Gastroesophageal sphincter (tissue), 4 donors: ENCODE results near the gene POTEJ. TPM values are rescaled to one million over a fixed set of nuclear protein-coding genes. Genes with fewer than 3 reads are reported as not detected.
"Not testable (repeated sequence)": the region's sequence is repeated elsewhere in the genome, so short reads cannot be mapped to it uniquely, and the experiment has no call there.

Source experiments
- ATAC-seq: fragments of 150-250 bp; one replicate; pipeline ENCODE4 v1.9.1; 2016; ENCODE audit warnings: mild to moderate bottlenecking, moderate library complexity
- H3K27ac ChIP-seq, 4 donors: fragments of 200-600 bp; sonication (generic) in 3 of 4; 1 replicate in 3 of 4; 2 replicates in 1 of 4; pipeline ENCODE4 v1.5.1; 2016 to 2019
- H3K27me3 ChIP-seq: fragments of 200-600 bp; sonication (generic); one replicate; pipeline ENCODE4 v1.5.1; 2019
- H3K36me3 ChIP-seq, 2 donors: fragments of 200-600 bp; sonication (generic); one replicate each; pipeline ENCODE4 v1.5.1; 2019; ENCODE audit warnings: control low read depth in 1 of 2
- H3K4me1 ChIP-seq, 3 donors: fragments of 200-600 bp; sonication (generic); 1 replicate in 2 of 3; 2 replicates in 1 of 3; pipeline ENCODE4 v1.5.1; 2016 to 2019; ENCODE audit warnings: control low read depth in 2 of 3
- H3K4me3 ChIP-seq, 2 donors: fragments of 200-600 bp; sonication (generic); one replicate each; pipeline ENCODE4 v1.5.1; 2019; ENCODE audit warnings: mild to moderate bottlenecking in 1 of 2, moderate library complexity in 1 of 2
- H3K9me3 ChIP-seq, 3 donors: fragments of 200-600 bp; sonication (generic); one replicate each; pipeline ENCODE4 v1.5.1; 2017 to 2019; ENCODE audit warnings: control low read depth in 2 of 3
- WGBS, 2 donors: methylation state at CpG; one replicate each; pipeline ENCODE4 v1.1.5; 2018; ENCODE audit warnings: low coverage in 1 of 2; 5-methylcytosine and 5-hydroxymethylcytosine counted together
- total RNA-seq, 4 donors: library from RNA; depleted of rRNA; stranded (reverse); fragments of >200 nt; gene quantifications; one replicate each; pipeline ENCODE4 v1.1.0, GENCODE V29; 2016

The POTEJ gene
- total RNA-seq, 4 donors from 2014 or later = not detected

GRCh38 chr2:130628784-130629475 is 17.7 kb downstream of the POTEJ start:
- not testable (repeated sequence) for H3K27ac ChIP-seq, H3K27me3 ChIP-seq, H3K36me3 ChIP-seq, ATAC-seq, H3K9me3 ChIP-seq, H3K4me3 ChIP-seq, H3K4me1 ChIP-seq
- WGBS, 2 donors = 86% methylated on average over 4 to 7 of the region's 10 CpGs

- 100% methylated on average over 1 of the region's 2 CpGs; no CpG with 5 or more reads in 1 of the 2 donors for WGBS, 2 donors
- not testable (repeated sequence) for H3K36me3 ChIP-seq, H3K27ac ChIP-seq, ATAC-seq, H3K4me3 ChIP-seq, H3K27me3 ChIP-seq, H3K9me3 ChIP-seq, H3K4me1 ChIP-seq
These were observed 27.7 kb downstream of the POTEJ start for GRCh38 chr2:130638973-130639372.

GRCh38 chr2:130641688-130642087 is 30.4 kb downstream of the POTEJ start:
- H3K4me3 ChIP-seq, H3K27me3 ChIP-seq, H3K9me3 ChIP-seq, H3K4me1 ChIP-seq, H3K36me3 ChIP-seq, H3K27ac ChIP-seq, ATAC-seq: not testable (repeated sequence)
- WGBS, 2 donors = 21 to 32% methylated on average over 3 of the region's 4 CpGs

GRCh38 chr2:130649285-130649684 is 38.0 kb downstream of the POTEJ start:
- WGBS, 2 donors = no CpG with 5 or more reads among the region's 1 CpG
- H3K4me1 ChIP-seq, H3K27ac ChIP-seq, H3K36me3 ChIP-seq, ATAC-seq, H3K27me3 ChIP-seq, H3K4me3 ChIP-seq, H3K9me3 ChIP-seq: not testable (repeated sequence)

GRCh38 chr2:130664506-130664905 is 53.3 kb downstream of the POTEJ start:
- not testable (repeated sequence) for H3K27ac ChIP-seq, ATAC-seq, H3K4me3 ChIP-seq, H3K36me3 ChIP-seq, H3K4me1 ChIP-seq, H3K27me3 ChIP-seq, H3K9me3 ChIP-seq
- 71% methylated on average over 1 of the region's 6 CpGs; no CpG with 5 or more reads in 1 of the 2 donors for whole genome bisulfite sequencing, 2 donors

GRCh38 chr2:130665596-130665995 is 54.4 kb downstream of the POTEJ start:
- not testable (repeated sequence) for H3K36me3 ChIP-seq, H3K27ac ChIP-seq, H3K4me1 ChIP-seq, H3K27me3 ChIP-seq, ATAC-seq, H3K9me3 ChIP-seq, H3K4me3 ChIP-seq
- WGBS, 2 donors = no CpG with 5 or more reads among the region's 5 CpGs

GRCh38 chr2:130667516-130667915 is 56.3 kb downstream of the POTEJ start:
- not testable (repeated sequence) for H3K4me3 ChIP-seq, H3K9me3 ChIP-seq, H3K27me3 ChIP-seq, ATAC-seq, H3K36me3 ChIP-seq, H3K4me1 ChIP-seq, H3K27ac ChIP-seq
- WGBS, 2 donors = 88% methylated on average over 3 of the region's 10 CpGs; no CpG with 5 or more reads in 1 of the 2 donors

GRCh38 chr2:130670026-130670745 is 58.9 kb downstream of the POTEJ start:
- WGBS, 2 donors = 88 to 100% methylated on average over 1 to 3 of the region's 13 CpGs
- H3K27me3 ChIP-seq, H3K4me1 ChIP-seq, H3K9me3 ChIP-seq, H3K27ac ChIP-seq, H3K36me3 ChIP-seq, ATAC-seq, H3K4me3 ChIP-seq: not testable (repeated sequence)

GRCh38 chr2:130692041-130692770 is 81.0 kb downstream of the POTEJ start:
- H3K27ac ChIP-seq, H3K27me3 ChIP-seq, H3K36me3 ChIP-seq, H3K4me3 ChIP-seq, H3K4me1 ChIP-seq, H3K9me3 ChIP-seq: not testable (repeated sequence)
- ATAC-seq = peak; percentile 48
- WGBS, 2 donors = 62% methylated on average over 3 of the region's 35 CpGs; no CpG with 5 or more reads in 1 of the 2 donors
